ENCODE results near the gene RIPK3. TPM values are rescaled to one million over a fixed set of nuclear protein-coding genes. Genes with fewer than 3 reads are reported as not detected.

RIPK3 gene
- total RNA-seq, 2 experiments from 2014 or later: 11.0 to 11.8 TPM

- DNase-seq: no peak
- ChIA-PET CTCF (interaction anchor here (7.2 to 25.4 kb wide), 3 partner anchors 7 to 116 kb away, joined by 31 to 968 read pairs (median 235); partner anchors contain the start of genes CBLN3, CIDEB, KHNYN and LTB4R), POLR2A (interaction anchor here (1.4 kb wide), 1 partner anchor 15 kb away, joined by 3 read pairs; no protein-coding TSS in a partner anchor)
- intact Hi-C loops (cut with micrococcal nuclease): no loop called here
- no peaks in the 10 kb centered on the region for H3K9me3 Mint-ChIP-seq
- H3K27ac Mint-ChIP-seq: peak overlapping the region; percentile 55
- peaks cover 10% of the 10 kb centered on the region for H3K36me3 Mint-ChIP-seq
- peaks cover 45% of the 10 kb centered on the region for H3K4me1 Mint-ChIP-seq (ENCODE audit: low read depth)
- H3K4me3 Mint-ChIP-seq: no peak overlapping the region
- no peaks in the 10 kb centered on the region for H3K27me3 Mint-ChIP-seq
Measured at GRCh38 chr14:24317141-24317928, 22.5 kb downstream of the RIPK3 start.

- Mint-ChIP-seq H3K27ac (no peak overlapping the region), H3K9me3 (no peaks in the 10 kb centered on the region), H3K4me3 (no peak overlapping the region), H3K27me3 (no peaks in the 10 kb centered on the region), H3K4me1 (ENCODE audit: low read depth) (peaks cover 52% of the 10 kb centered on the region), H3K36me3 (peaks cover 10% of the 10 kb centered on the region)
- ChIA-PET CTCF (interaction anchor here (1.1 to 25.4 kb wide), 3 partner anchors 7 to 117 kb away, joined by 4 to 968 read pairs (median 235); partner anchors contain the start of genes CBLN3, CIDEB, KHNYN and LTB4R), POLR2A (no interaction called here)
- DNase-seq: no peak
- intact Hi-C loops (cut with micrococcal nuclease): no loop called here
Measured at GRCh38 chr14:24316597-24316950, 23.2 kb downstream of the RIPK3 start.

GRCh38 chr14:24315807-24316596 is 23.8 kb downstream of the RIPK3 start:
- Mint-ChIP-seq H3K27me3 (no peaks in the 10 kb centered on the region), H3K27ac (no peak overlapping the region), H3K4me1 (ENCODE audit: low read depth) (peaks cover 52% of the 10 kb centered on the region), H3K4me3 (no peak overlapping the region), H3K9me3 (no peaks in the 10 kb centered on the region), H3K36me3 (peaks cover 10% of the 10 kb centered on the region)
- POLR2A ChIA-PET: no interaction called here
- intact Hi-C loops (cut with micrococcal nuclease): no loop called here
- no peak for DNase-seq
- CTCF ChIA-PET: interaction anchor here (1.1 to 19.5 kb wide), 2 partner anchors 6 to 18 kb away, joined by 4 to 235 read pairs; partner anchors contain the start of genes CIDEB, LTB4R and LTB4R2

GRCh38 chr14:24315243-24315806 is 24.5 kb downstream of the RIPK3 start:
- peaks cover 54% of the 10 kb centered on the region for H3K4me1 Mint-ChIP-seq (ENCODE audit: low read depth)
- CTCF ChIA-PET: interaction anchor here (1.1 to 19.5 kb wide), 2 partner anchors 5 to 19 kb away, joined by 4 to 235 read pairs; partner anchors contain the start of genes CIDEB, LTB4R and LTB4R2
- H3K36me3 Mint-ChIP-seq: peaks cover 10% of the 10 kb centered on the region
- intact Hi-C loops (cut with micrococcal nuclease): no loop called here
- H3K27ac Mint-ChIP-seq: no peak overlapping the region
- H3K4me3 Mint-ChIP-seq: no peak overlapping the region
- POLR2A ChIA-PET: no interaction called here
- no peak for DNase-seq
- H3K27me3 Mint-ChIP-seq: no peaks in the 10 kb centered on the region
- H3K9me3 Mint-ChIP-seq: no peaks in the 10 kb centered on the region

- intact Hi-C loops (cut with micrococcal nuclease): loop anchor here (5.0 kb wide), 2 partner anchors 118 to 262 kb away; partner anchors contain the start of gene CARMIL3
- no peaks in the 10 kb centered on the region for H3K27me3 Mint-ChIP-seq
- CTCF ChIA-PET: interaction anchor here (1.3 to 9.9 kb wide), 3 partner anchors 11 to 69 kb away, joined by 4 to 235 read pairs (median 197); partner anchors contain the start of genes ADCY4 and TINF2
- H3K4me3 Mint-ChIP-seq: no peak overlapping the region
- H3K36me3 Mint-ChIP-seq: peaks cover 10% of the 10 kb centered on the region
- POLR2A ChIA-PET: interaction anchor here (0.8 kb wide), 1 partner anchor 122 kb away, joined by 3 read pairs; no protein-coding TSS in a partner anchor
- peak overlapping the region; percentile 44 for H3K27ac Mint-ChIP-seq
- DNase-seq: no peak
- no peaks in the 10 kb centered on the region for H3K9me3 Mint-ChIP-seq
- peaks cover 60% of the 10 kb centered on the region for H3K4me1 Mint-ChIP-seq (ENCODE audit: low read depth)
Measured at GRCh38 chr14:24314377-24315193, 25.2 kb downstream of the RIPK3 start.

- CTCF ChIA-PET: interaction anchor here (1.3 to 9.9 kb wide), 4 partner anchors 11 to 120 kb away, joined by 4 to 235 read pairs (median 166); partner anchors contain the start of genes ADCY4, CBLN3, KHNYN and TINF2
- no peak for DNase-seq
- Mint-ChIP-seq H3K4me1 (ENCODE audit: low read depth) (peaks cover 67% of the 10 kb centered on the region), H3K36me3 (peaks cover 10% of the 10 kb centered on the region), H3K4me3 (no peak overlapping the region), H3K27me3 (no peaks in the 10 kb centered on the region), H3K27ac (peak overlapping the region; percentile 11), H3K9me3 (no peaks in the 10 kb centered on the region)
- POLR2A ChIA-PET: interaction anchor here (0.8 kb wide), 1 partner anchor 123 kb away, joined by 3 read pairs; no protein-coding TSS in a partner anchor
- intact Hi-C loops (cut with micrococcal nuclease): loop anchor here (5.0 kb wide), 2 partner anchors 118 to 262 kb away; partner anchors contain the start of gene CARMIL3
Measured at GRCh38 chr14:24313913-24314312, 25.9 kb downstream of the RIPK3 start.

GRCh38 chr14:24312736-24313507 is 26.9 kb downstream of the RIPK3 start:
- H3K27me3 Mint-ChIP-seq: no peaks in the 10 kb centered on the region
- intact Hi-C loops (cut with micrococcal nuclease): loop anchor here (5.0 kb wide), 2 partner anchors 119 to 261 kb away; partner anchors contain the start of gene CARMIL3
- peak overlapping the region; percentile 79 for H3K4me3 Mint-ChIP-seq
- CTCF ChIA-PET: interaction anchor here (0.6 to 9.9 kb wide), 10 partner anchors 10 to 121 kb away, joined by 3 to 235 read pairs (median 6); partner anchors contain the start of genes ADCY4, CBLN3, DHRS1 and KHNYN
- H3K36me3 Mint-ChIP-seq: peaks cover 13% of the 10 kb centered on the region
- H3K4me1 Mint-ChIP-seq (ENCODE audit: low read depth): peaks cover 73% of the 10 kb centered on the region
- H3K9me3 Mint-ChIP-seq: no peaks in the 10 kb centered on the region
- H3K27ac Mint-ChIP-seq: peak overlapping the region; percentile 84
- DNase-seq: peak; percentile 68
- POLR2A ChIA-PET: interaction anchor here (1.0 to 1.2 kb wide), 2 partner anchors 13 to 16 kb away, joined by 4 read pairs; partner anchors contain the start of genes DHRS1 and NOP9

GRCh38 chr14:24311837-24312615 is 27.8 kb downstream of the RIPK3 start:
- ChIA-PET POLR2A (interaction anchor here (1.0 to 1.3 kb wide), 6 partner anchors 12 to 124 kb away, joined by 3 to 6 read pairs (median 4); partner anchors contain the start of genes CBLN3, DHRS1, KHNYN and NOP9), CTCF (interaction anchor here (0.7 to 9.9 kb wide), 15 partner anchors 9 to 130 kb away, joined by 3 to 235 read pairs (median 6); partner anchors contain the start of genes ADCY4, CBLN3, CHMP4A and DHRS1)
- no peaks in the 10 kb centered on the region for H3K9me3 Mint-ChIP-seq
- intact Hi-C loops (cut with micrococcal nuclease): loop anchor here (1.0 to 5.0 kb wide), 4 partner anchors 21 to 260 kb away; partner anchors contain the start of genes CARMIL3 and RABGGTA
- H3K4me1 Mint-ChIP-seq (ENCODE audit: low read depth): peaks cover 72% of the 10 kb centered on the region
- peak overlapping the region; percentile 84 for H3K27ac Mint-ChIP-seq
- no peaks in the 10 kb centered on the region for H3K27me3 Mint-ChIP-seq
- peak overlapping the region; percentile 79 for H3K4me3 Mint-ChIP-seq
- no peak for DNase-seq
- peaks cover 18% of the 10 kb centered on the region for H3K36me3 Mint-ChIP-seq
